ENCODE results near the gene DISP2. TPM values are rescaled to one million over a fixed set of nuclear protein-coding genes. Genes with fewer than 3 reads are reported as not detected.

The DISP2 gene
- total RNA-seq, 2 experiments from 2014 or later = 1.5 to 2.0 TPM

DNA sequence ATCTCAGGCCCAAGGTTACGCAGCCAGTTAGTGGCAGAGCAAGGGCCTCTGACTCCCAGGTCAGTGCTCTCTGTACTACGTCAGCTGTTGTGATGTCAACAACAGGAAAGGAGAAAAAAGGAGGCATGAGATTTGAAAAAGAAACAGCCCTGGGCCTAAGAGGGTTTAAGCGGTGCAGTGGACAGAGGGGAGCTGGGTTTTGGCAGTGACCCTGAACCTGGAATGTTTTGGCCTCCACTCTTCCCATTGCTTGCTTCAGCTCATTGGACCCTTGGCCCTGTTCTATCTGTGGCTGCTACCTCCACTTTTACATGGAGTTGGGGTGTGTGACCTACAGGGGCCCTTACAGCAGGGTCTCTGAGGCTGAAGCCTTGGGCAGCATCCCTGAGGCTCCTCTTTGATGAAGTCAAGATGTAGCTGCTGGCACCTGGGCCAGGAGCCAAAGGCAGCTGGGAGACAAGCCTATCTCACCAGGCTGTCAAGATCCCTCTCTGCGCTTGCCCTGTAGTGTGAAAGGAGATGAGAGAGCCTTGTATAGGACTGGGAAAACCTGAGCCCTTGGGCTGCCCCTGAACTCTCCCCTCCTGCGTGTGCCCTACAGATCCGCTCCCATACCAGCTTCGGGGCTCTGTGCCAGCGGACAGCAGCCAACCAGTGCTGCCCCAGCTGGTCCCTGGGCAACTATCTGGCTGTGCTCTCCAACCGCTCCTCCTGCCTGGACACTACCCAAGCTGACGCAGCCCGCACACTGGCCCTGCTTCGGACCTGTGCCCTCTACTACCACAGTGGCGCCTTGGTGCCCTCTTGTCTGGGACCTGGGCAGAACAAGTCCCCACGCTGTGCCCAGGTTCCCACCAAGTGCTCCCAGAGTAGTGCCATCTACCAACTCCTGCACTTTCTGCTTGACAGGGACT is 8.7 kb downstream of the DISP2 start:
- Mint-ChIP-seq H3K4me1 (peaks cover 14% of the 10 kb centered on the region), H3K27me3 (peaks cover 12% of the 10 kb centered on the region), H3K27ac (peak overlapping the region; percentile 78), H3K36me3 (no peaks in the 10 kb centered on the region), H3K4me3 (peak overlapping the region; percentile 80), H3K9me3 (no peaks in the 10 kb centered on the region)
- no peak for DNase-seq
- POLR2A ChIA-PET = interaction anchor here (1.0 to 4.0 kb wide), 6 partner anchors 10 to 74 kb away, joined by 3 to 22 read pairs (median 6); partner anchors contain the start of genes BAHD1 and IVD
- ATAC-seq (ENCODE audit: low read depth) = no peak

DNA sequence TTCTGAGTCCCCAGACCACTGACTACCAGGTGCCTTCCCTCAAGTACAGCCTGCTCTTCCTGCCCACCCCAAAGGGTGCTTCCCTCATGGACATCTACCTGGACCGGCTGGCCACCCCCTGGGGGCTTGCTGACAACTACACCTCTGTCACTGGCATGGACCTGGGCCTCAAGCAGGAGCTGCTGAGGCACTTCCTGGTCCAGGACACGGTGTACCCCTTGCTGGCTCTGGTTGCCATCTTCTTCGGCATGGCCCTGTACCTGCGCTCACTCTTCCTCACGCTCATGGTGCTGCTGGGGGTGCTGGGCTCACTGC is 9.3 kb downstream of the DISP2 start:
- POLR2A ChIA-PET = interaction anchor here (1.0 to 4.0 kb wide), 5 partner anchors 11 to 73 kb away, joined by 3 to 22 read pairs (median 6); partner anchors contain the start of gene BAHD1
- Mint-ChIP-seq H3K36me3 (no peaks in the 10 kb centered on the region), H3K27ac (peak overlapping the region; percentile 78), H3K9me3 (no peaks in the 10 kb centered on the region), H3K4me3 (peak overlapping the region; percentile 80), H3K4me1 (peaks cover 14% of the 10 kb centered on the region), H3K27me3 (peaks cover 15% of the 10 kb centered on the region)
- DNase-seq (no peak), ATAC-seq (ENCODE audit: low read depth) (no peak)

DNA sequence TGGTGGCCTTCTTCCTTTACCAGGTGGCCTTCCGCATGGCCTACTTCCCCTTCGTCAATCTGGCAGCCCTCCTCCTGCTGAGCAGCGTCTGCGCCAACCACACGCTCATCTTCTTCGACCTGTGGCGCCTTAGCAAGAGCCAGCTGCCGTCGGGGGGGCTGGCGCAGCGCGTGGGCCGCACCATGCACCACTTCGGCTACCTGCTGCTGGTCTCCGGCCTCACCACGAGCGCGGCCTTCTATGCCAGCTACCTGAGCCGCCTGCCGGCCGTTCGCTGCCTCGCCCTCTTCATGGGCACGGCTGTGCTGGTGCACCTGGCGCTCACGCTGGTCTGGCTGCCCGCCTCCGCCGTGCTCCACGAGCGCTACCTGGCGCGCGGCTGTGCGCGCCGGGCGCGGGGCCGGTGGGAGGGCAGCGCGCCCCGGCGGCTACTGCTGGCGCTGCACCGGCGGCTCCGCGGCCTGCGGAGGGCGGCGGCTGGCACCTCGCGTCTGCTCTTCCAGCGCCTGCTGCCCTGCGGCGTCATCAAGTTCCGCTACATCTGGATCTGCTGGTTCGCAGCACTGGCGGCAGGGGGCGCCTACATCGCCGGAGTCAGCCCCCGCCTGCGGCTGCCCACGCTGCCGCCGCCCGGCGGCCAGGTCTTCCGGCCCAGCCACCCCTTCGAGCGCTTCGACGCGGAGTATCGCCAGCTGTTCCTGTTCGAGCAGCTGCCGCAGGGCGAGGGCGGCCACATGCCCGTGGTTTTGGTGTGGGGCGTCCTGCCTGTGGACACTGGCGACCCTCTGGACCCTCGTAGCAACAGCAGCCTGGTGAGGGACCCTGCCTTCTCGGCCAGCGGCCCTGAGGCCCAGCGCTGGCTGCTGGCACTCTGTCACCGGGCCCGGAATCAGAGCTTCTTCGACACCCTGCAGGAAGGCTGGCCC is 9.9 kb downstream of the DISP2 start:
- H3K4me3 Mint-ChIP-seq = peak overlapping the region; percentile 80
- peaks cover 14% of the 10 kb centered on the region for H3K4me1 Mint-ChIP-seq
- H3K27ac Mint-ChIP-seq = peak overlapping the region; percentile 78
- ATAC-seq (ENCODE audit: low read depth) = peak; percentile 94
- peaks cover 15% of the 10 kb centered on the region for H3K27me3 Mint-ChIP-seq
- POLR2A ChIA-PET = interaction anchor here (1.0 to 4.0 kb wide), 7 partner anchors 31 to 73 kb away, joined by 3 to 22 read pairs (median 5); partner anchors contain the start of genes BAHD1 and IVD
- H3K36me3 Mint-ChIP-seq = no peaks in the 10 kb centered on the region
- DNase-seq = peak; percentile 91
- no peaks in the 10 kb centered on the region for H3K9me3 Mint-ChIP-seq

DNA sequence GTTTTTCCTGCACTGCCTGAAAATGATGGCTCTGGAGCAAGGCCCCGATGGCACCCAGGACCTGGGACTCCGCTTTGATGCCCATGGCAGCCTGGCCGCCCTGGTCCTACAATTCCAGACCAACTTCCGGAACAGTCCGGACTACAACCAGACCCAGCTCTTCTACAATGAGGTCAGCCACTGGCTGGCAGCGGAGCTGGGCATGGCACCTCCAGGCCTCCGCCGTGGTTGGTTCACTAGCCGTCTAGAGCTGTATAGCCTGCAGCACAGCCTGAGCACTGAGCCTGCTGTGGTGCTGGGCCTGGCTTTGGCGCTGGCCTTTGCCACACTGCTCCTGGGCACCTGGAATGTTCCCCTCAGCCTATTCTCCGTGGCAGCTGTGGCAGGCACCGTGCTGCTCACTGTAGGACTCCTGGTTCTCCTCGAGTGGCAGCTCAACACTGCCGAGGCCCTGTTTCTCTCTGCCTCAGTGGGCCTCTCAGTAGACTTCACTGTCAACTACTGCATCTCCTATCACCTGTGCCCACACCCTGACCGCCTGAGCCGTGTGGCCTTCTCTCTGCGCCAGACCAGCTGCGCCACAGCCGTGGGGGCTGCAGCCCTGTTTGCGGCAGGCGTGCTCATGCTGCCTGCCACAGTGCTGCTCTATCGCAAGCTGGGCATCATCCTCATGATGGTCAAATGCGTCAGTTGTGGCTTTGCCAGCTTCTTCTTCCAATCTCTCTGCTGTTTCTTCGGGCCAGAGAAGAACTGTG is 10.9 kb downstream of the DISP2 start:
- no peaks in the 10 kb centered on the region for H3K9me3 Mint-ChIP-seq
- peaks cover 15% of the 10 kb centered on the region for H3K27me3 Mint-ChIP-seq
- DNase-seq (no peak), ATAC-seq (ENCODE audit: low read depth) (no peak)
- H3K4me3 Mint-ChIP-seq = peak overlapping the region; percentile 2
- no peak overlapping the region for H3K27ac Mint-ChIP-seq
- POLR2A ChIA-PET = interaction anchor here (1.1 to 4.0 kb wide), 5 partner anchors 30 to 70 kb away, joined by 3 to 22 read pairs (median 8); partner anchors contain the start of gene IVD
- peaks cover 14% of the 10 kb centered on the region for H3K4me1 Mint-ChIP-seq
- H3K36me3 Mint-ChIP-seq = no peaks in the 10 kb centered on the region

DNA sequence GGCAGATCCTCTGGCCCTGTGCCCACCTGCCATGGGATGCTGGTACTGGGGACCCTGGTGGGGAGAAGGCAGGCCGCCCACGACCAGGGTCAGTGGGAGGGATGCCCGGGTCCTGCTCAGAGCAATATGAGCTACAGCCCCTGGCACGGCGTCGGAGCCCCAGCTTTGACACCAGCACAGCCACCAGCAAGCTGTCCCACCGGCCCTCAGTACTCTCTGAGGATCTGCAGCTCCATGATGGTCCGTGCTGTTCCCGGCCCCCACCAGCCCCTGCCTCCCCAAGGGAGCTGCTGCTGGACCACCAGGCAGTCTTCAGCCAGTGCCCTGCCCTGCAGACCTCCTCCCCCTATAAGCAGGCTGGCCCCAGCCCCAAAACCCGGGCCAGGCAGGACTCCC is 11.5 kb downstream of the DISP2 start:
- ATAC-seq (ENCODE audit: low read depth) (no peak), DNase-seq (no peak)
- peaks cover 14% of the 10 kb centered on the region for H3K4me1 Mint-ChIP-seq
- H3K36me3 Mint-ChIP-seq = no peaks in the 10 kb centered on the region
- no peak overlapping the region for H3K4me3 Mint-ChIP-seq
- peaks cover 15% of the 10 kb centered on the region for H3K27me3 Mint-ChIP-seq
- POLR2A ChIA-PET = interaction anchor here (1.1 to 4.0 kb wide), 3 partner anchors 36 to 52 kb away, joined by 3 to 22 read pairs (median 11); partner anchors contain the start of gene IVD
- H3K9me3 Mint-ChIP-seq = no peaks in the 10 kb centered on the region
- H3K27ac Mint-ChIP-seq = no peak overlapping the region

DNA sequence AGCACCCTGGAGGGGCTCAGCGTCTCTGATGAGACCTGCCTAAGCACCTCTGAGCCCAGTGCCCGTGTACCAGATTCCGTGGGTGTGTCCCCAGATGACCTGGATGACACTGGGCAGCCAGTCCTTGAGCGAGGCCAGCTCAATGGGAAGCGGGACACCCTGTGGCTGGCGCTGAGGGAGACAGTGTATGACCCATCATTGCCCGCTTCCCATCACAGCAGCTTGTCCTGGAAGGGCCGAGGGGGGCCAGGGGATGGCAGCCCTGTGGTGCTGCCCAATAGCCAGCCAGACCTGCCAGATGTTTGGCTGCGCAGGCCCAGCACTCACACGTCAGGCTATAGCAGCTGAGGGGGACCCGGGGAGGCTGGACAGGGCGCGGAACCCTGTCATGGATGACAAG is 12.0 kb downstream of the DISP2 start:
- POLR2A ChIA-PET = interaction anchor here (2.3 to 4.0 kb wide), 2 partner anchors 36 to 52 kb away, joined by 11 to 22 read pairs; partner anchors contain the start of gene IVD
- H3K27ac Mint-ChIP-seq = no peak overlapping the region

DNA sequence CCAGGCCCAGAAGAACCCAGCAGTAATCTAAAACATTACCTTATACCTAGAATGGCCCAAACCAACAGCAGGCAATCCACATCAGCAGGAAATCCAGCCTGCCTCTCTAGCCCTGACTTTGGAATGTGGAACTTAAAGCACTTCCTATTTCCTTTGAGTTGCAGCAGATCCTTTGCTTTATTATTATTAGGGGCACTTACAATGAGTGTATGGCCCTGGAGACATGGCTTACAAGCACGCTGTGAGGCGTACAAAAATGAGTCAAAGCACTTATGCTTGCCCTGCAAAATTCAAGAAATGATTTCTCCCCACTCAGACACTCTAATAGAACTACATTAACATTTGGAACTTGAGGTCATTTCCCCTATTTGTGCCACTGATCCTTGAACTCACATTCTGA is 15.0 kb downstream of the DISP2 start:
- H3K27me3 Mint-ChIP-seq = peaks cover 17% of the 10 kb centered on the region
- DNase-seq = no peak
- H3K27ac Mint-ChIP-seq = no peak overlapping the region
- H3K4me1 Mint-ChIP-seq = peaks cover 4% of the 10 kb centered on the region
- ATAC-seq (ENCODE audit: low read depth) = no peak
- H3K36me3 Mint-ChIP-seq = no peaks in the 10 kb centered on the region
- POLR2A ChIA-PET = no interaction called here
- no peaks in the 10 kb centered on the region for H3K9me3 Mint-ChIP-seq
- H3K4me3 Mint-ChIP-seq = no peak overlapping the region

More for the DNA sequence above, 12.0 kb downstream of the DISP2 start:
- Mint-ChIP-seq H3K4me1 (peaks cover 14% of the 10 kb centered on the region), H3K27me3 (peaks cover 15% of the 10 kb centered on the region), H3K9me3 (no peaks in the 10 kb centered on the region), H3K36me3 (no peaks in the 10 kb centered on the region), H3K4me3 (no peak overlapping the region)
- ATAC-seq (ENCODE audit: low read depth) (no peak), DNase-seq (no peak)

DNA sequence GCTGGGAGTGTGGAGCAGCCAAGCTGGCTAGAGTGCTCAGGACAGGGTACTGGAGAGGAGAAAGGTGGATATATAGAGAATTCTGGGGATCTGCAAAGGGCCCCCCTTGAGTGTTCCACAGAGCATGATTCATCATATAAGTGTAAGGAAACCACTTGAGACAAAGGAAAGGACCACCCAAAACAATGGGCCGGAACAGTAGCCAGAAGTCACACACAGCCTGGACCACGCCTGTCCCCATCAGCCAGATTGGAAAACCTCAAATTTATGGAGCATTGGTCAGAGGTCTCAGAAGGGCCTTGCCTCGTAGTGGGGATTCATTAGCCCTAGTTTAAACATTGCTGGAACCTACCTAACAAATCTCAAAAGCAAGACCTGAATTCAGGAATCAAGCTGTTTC is 19.6 kb downstream of the DISP2 start:
- Mint-ChIP-seq H3K4me3 (no peak overlapping the region), H3K4me1 (peaks cover 6% of the 10 kb centered on the region), H3K9me3 (no peaks in the 10 kb centered on the region), H3K27me3 (peaks cover 8% of the 10 kb centered on the region), H3K27ac (no peak overlapping the region), H3K36me3 (no peaks in the 10 kb centered on the region)
- DNase-seq (no peak), ATAC-seq (ENCODE audit: low read depth) (no peak)
- POLR2A ChIA-PET = no interaction called here

DNA sequence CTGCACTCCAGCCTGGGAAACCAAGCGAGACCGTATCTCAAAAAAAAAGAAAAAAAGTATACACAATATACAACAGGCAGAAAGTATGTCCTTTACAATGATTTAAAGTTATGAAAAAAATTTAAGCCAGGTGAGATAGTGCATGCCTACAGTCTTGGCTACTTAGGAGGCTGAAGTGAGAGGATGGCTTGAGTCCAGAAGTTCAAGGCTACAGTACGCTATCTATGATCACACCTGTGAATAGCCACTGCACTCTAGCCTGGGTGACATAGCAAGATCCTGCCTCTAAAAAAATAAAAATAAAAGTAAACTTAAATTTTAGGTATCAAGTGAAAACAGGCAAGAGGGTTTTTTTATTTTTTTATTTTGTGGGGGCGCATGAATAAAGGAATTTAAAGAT is 21.4 kb downstream of the DISP2 start:
- ATAC-seq (ENCODE audit: low read depth) (no peak), DNase-seq (no peak)
- Mint-ChIP-seq H3K27ac (no peak overlapping the region), H3K4me3 (no peak overlapping the region), H3K4me1 (peaks cover 16% of the 10 kb centered on the region), H3K36me3 (peaks cover 10% of the 10 kb centered on the region), H3K27me3 (peaks cover 8% of the 10 kb centered on the region), H3K9me3 (no peaks in the 10 kb centered on the region)
- POLR2A ChIA-PET = no interaction called here

DNA sequence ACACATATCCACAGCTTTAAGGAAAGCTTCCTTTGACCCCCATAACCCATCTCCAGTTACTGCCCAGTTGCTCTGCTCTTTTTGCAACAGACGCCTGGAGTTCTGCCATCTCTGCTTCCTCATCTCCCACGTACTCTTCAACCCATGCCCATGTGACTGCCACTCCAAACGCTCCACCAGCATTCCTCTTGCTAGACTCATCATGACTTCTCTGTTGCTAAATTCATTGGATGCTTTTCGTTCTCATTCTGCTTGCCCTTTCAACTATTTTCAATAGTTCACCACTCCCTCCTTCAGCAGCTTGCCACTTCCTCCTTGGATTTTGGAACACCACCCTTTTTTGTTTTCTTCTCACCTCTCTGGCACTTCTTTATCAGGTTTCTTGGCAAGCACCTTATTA is 21.8 kb downstream of the DISP2 start:
- peaks cover 8% of the 10 kb centered on the region for H3K27me3 Mint-ChIP-seq
- no peak for ATAC-seq (ENCODE audit: low read depth)
- H3K4me3 Mint-ChIP-seq = no peak overlapping the region
- peaks cover 20% of the 10 kb centered on the region for H3K4me1 Mint-ChIP-seq
- H3K36me3 Mint-ChIP-seq = peaks cover 15% of the 10 kb centered on the region
- POLR2A ChIA-PET = no interaction called here
- no peak overlapping the region for H3K27ac Mint-ChIP-seq
- H3K9me3 Mint-ChIP-seq = no peaks in the 10 kb centered on the region
- no peak for DNase-seq

DNA sequence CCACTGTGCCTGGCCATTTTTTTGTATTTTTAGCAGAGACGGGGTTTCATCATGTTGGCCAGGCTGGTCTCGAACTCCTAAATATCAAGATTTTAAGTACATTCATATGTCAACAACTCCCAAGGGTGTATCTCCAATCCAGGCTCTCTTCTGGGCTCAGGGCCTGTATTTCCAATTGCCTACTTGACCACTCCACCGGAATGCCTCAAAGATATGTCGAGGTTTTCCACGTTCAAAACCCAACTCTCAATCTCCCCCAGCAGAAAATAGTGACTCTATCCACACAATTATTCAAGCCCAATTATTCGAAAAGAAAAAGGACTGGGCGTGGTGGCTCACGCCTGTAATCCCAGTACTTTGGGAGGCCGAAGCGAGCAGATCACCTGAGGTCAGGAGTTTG is 22.6 kb downstream of the DISP2 start:
- Mint-ChIP-seq H3K4me3 (no peak overlapping the region), H3K9me3 (no peaks in the 10 kb centered on the region), H3K27me3 (peaks cover 8% of the 10 kb centered on the region), H3K36me3 (peaks cover 21% of the 10 kb centered on the region), H3K27ac (no peak overlapping the region), H3K4me1 (peaks cover 25% of the 10 kb centered on the region)
- POLR2A ChIA-PET = no interaction called here
- ATAC-seq (ENCODE audit: low read depth) (no peak), DNase-seq (no peak)

DNA sequence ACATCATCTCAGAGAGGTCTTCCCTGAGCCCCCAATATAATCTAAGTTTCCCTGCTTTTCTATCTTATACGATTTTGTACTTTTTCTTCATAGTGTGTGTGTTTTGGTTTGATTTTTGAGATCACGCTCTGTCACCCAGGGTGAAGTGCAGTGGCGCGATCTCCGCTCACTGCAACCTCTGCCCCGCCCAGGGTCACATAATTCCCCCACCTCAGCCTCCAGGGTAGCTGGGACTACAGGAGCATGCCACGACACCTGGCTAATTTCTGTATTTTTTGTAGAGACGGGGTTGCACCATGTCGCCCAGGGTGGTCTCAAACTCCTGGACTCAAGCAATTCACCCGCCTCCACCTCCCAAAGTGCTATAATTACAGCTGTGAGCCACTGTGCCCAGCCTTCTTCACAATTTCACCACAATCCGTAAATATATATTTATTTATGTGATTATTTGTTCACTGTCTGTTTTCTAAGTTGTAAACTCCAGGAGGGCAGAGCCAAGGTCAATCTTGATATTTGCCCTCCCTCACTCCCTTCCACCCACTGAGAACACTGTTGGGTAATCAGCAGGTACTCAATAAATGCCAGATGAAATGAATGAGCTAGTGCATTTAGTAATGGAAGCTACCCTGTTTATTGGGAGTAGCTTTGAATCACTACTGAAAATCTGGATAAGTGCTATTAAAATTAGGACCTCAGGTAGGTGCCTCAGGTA is 24.0 kb downstream of the DISP2 start:
- DNase-seq = no peak
- H3K27me3 Mint-ChIP-seq = peaks cover 8% of the 10 kb centered on the region
- no peak overlapping the region for H3K27ac Mint-ChIP-seq
- no peaks in the 10 kb centered on the region for H3K9me3 Mint-ChIP-seq
- peaks cover 27% of the 10 kb centered on the region for H3K36me3 Mint-ChIP-seq
- no peak overlapping the region for H3K4me3 Mint-ChIP-seq
- POLR2A ChIA-PET = interaction anchor here (1.0 to 3.3 kb wide), 5 partner anchors 10 to 37 kb away, joined by 3 to 31 read pairs (median 4); partner anchors contain the start of genes DISP2 and IVD
- ATAC-seq (ENCODE audit: low read depth) = no peak
- peaks cover 23% of the 10 kb centered on the region for H3K4me1 Mint-ChIP-seq

All from activated naive CD8-positive, alpha-beta T cell treated with anti-CD3 and anti-CD28 coated beads, Interleukin-2, amount 10 ng/mL, durations not matched to agents 7 days and 5 days (primary cell).